CD4-positive, CD25-positive, alpha-beta regulatory T cell (primary cell): Measurements from ENCODE around the gene TMC1. TPM values are rescaled to one million over a fixed set of nuclear protein-coding genes. Genes with fewer than 3 reads are reported as not detected.
"Not testable (repeated sequence)": the region's sequence is repeated elsewhere in the genome, so short reads cannot be mapped to it uniquely, and the experiment has no call there.

ENCODE experiments used
- ATAC-seq, 2 donors: fragments of 150-1000 bp; cut with Tn5 transposase; one replicate each; pipeline ENCODE4 v1.10.0; 2021; ENCODE audit warnings: low read depth in 2 of 2, moderate number of reproducible peaks in 2 of 2, moderate library complexity in 1 of 2
- DNase-seq, 3 donors: peaks; one replicate each; pipeline versions ENCODE4 v3.0.0 to v3.0.0-alpha.2; 2012 to 2022; ENCODE audit warnings: mixed read lengths in 1 of 3
- H3K27ac ChIP-seq: one replicate; pipeline ENCODE4 v1.7.0; 2013; ENCODE audit warnings: mild to moderate bottlenecking, low read length; ENCODE audit not compliant: insufficient read depth, poor library complexity, severe bottlenecking
- H3K27me3 ChIP-seq: one replicate; pipeline ENCODE4 v1.7.0; 2013; ENCODE audit warnings: low read length; ENCODE audit not compliant: control insufficient read depth, insufficient read depth
- H3K36me3 ChIP-seq: one replicate; pipeline ENCODE4 v1.7.0; 2013; ENCODE audit warnings: mild to moderate bottlenecking, low read length, moderate library complexity; ENCODE audit not compliant: control insufficient read depth, insufficient read depth
- H3K4me1 ChIP-seq: 2 replicates; pipeline ENCODE4 v1.7.0; 2013; ENCODE audit warnings: mild to moderate bottlenecking, low read length; ENCODE audit not compliant: insufficient read depth, control insufficient read depth, poor library complexity, severe bottlenecking
- H3K4me3 ChIP-seq: one replicate; pipeline ENCODE4 v1.7.0; 2013; ENCODE audit warnings: low read depth, mild to moderate bottlenecking, low read length, moderate library complexity
- H3K9me3 ChIP-seq, 2 experiments: 1 replicate in 1 of 2; 2 replicates in 1 of 2; pipeline ENCODE4 v1.7.0; 2013; ENCODE audit warnings: low read length in 2 of 2, mild to moderate bottlenecking in 1 of 2, moderate library complexity in 1 of 2; ENCODE audit not compliant: control insufficient read depth in 2 of 2
- H3K27ac Mint-ChIP-seq, 3 donors: one replicate each; pipeline ENCODE4 v1.8.0; 2020 to 2022; ENCODE audit warnings: mild to moderate bottlenecking in 3 of 3, mixed read lengths in 3 of 3, moderate library complexity in 2 of 3
- H3K27me3 Mint-ChIP-seq: one replicate; pipeline ENCODE4 v1.8.0; 2022; ENCODE audit warnings: mild to moderate bottlenecking, mixed read lengths
- H3K36me3 Mint-ChIP-seq: one replicate; pipeline ENCODE4 v1.8.0; 2020; ENCODE audit warnings: mixed read lengths
- H3K4me1 Mint-ChIP-seq, 4 donors: one replicate each; pipeline ENCODE4 v1.8.0; 2020 to 2022; ENCODE audit warnings: mixed read lengths in 4 of 4, mild to moderate bottlenecking in 1 of 4
- H3K4me3 Mint-ChIP-seq, 4 donors: one replicate each; pipeline ENCODE4 v1.8.0; 2020 to 2022; ENCODE audit warnings: mild to moderate bottlenecking in 4 of 4, mixed read lengths in 4 of 4, moderate library complexity in 3 of 4
- H3K9me3 Mint-ChIP-seq, 7 donors: one replicate each; pipeline ENCODE4 v1.8.0; 2020 to 2022; ENCODE audit warnings: mixed read lengths in 7 of 7, mild to moderate bottlenecking in 3 of 7, moderate library complexity in 2 of 7
- polyA plus RNA-seq, 4 donors: library from polyadenylated mRNA; unstranded; fragments of 300-500 nt; fragmentation: Illumina TruSeq; gene quantifications; one replicate each; pipeline ENCODE4 v1.2.3, GENCODE V29; 2021
- total RNA-seq: library from RNA; stranded (reverse); gene quantifications from one replicate; pipeline ENCODE4 v1.2.3, GENCODE V29; 2022

The TMC1 gene
- total and polyA plus RNA-seq, 5 donors from 2014 or later = not detected

DNA sequence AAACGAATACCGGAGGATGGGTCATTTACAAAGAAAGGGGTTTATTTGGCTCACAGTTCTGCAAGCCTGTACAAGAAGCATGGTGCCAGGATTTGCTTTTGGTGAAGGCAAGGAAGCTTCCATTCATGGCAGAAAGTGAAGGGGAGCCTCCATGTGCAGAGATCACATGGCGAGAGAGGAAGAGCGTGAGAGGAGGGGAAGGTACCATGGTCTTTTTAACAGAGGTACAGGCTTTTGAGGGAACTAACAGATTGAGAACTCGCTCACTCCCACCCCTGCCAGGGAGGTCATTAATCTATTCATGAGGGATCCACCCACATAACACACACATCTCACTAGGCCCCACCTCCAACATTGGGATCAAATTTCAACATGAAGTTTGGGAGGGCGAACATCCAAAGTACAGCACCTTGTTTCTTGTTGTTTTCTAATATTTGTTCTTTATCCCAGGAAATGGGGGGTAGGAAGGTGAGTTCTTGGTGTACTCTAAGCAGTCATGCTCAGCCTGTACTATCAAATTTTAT, 18.5 kb downstream of the TMC1 start:
- no peak overlapping the region for H3K4me3 Mint-ChIP-seq
- peaks cover 0 to 12% (median 5%) of the 10 kb centered on the region in 4 donors for H3K4me1 Mint-ChIP-seq
- H3K9me3 ChIP-seq = no peaks in the 10 kb centered on the region
- H3K27ac Mint-ChIP-seq = peak overlapping the region in 1 of 3 donors; percentile 68
- H3K27ac ChIP-seq = no peak overlapping the region
- H3K36me3 ChIP-seq = no peaks in the 10 kb centered on the region
- ATAC-seq = no peak
- no peaks in the 10 kb centered on the region for H3K27me3 Mint-ChIP-seq
- H3K4me3 ChIP-seq = no peak overlapping the region
- no peaks in the 10 kb centered on the region for H3K4me1 ChIP-seq
- peaks cover 0 to 4% (median 1%) of the 10 kb centered on the region in 7 donors for H3K9me3 Mint-ChIP-seq
- no peaks in the 10 kb centered on the region for H3K27me3 ChIP-seq
- no peak for DNase-seq
- H3K36me3 Mint-ChIP-seq = no peaks in the 10 kb centered on the region

DNA sequence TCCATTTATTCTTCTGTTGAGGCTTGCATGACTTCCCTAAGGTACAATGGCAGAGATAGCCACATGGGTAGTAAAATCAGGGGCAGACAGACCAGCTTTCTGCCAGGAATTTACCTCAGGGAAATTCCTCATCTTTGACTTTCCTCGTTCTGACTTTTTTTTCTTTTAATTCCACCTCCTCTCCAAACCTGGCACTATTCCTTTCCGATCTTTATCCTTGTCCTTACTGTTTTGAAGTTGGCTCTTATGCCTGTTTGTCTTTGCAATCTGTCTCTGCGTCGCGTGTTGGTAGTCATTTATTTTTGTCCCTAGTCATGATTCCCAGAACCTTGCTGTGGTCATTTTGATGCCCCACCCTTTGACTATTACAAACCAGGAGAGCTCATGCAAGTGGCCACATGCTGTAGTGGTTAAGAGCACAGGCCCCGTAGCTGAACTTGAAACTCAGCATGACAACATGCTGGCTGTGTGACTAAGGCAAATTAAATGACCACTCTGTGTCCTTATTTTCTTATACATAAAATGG, 19.0 kb downstream of the TMC1 start:
- Histone ChIP-seq H3K27me3 (no peaks in the 10 kb centered on the region), H3K36me3 (no peaks in the 10 kb centered on the region), H3K9me3 (no peaks in the 10 kb centered on the region), H3K4me3 (no peak overlapping the region), H3K27ac (no peak overlapping the region), H3K4me1 (no peaks in the 10 kb centered on the region)
- Mint-ChIP-seq H3K27me3 (no peaks in the 10 kb centered on the region), H3K9me3 (peaks cover 0 to 4% (median 1%) of the 10 kb centered on the region in 7 donors), H3K4me1 (peaks cover 0 to 12% (median 5%) of the 10 kb centered on the region in 4 donors), H3K36me3 (no peaks in the 10 kb centered on the region), H3K27ac (peak overlapping the region in 1 of 3 donors; percentile 58), H3K4me3 (no peak overlapping the region)
- DNase-seq (no peak), ATAC-seq (no peak)

DNA sequence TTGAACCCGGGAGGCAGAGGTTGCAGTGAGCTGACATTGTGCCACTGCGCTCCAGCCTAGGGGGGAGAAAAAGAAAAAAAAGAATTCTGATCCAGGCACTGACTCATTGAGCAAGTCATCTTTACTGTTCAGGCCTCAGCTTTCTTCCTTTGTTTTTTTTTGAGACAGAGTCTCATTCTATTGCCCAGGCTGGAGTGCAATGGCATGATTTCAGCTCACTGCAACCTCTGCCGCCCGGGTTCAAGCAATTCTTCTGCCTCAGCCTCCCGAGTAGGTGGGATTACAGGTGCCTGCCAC, 21.1 kb downstream of the TMC1 start:
- H3K27ac Mint-ChIP-seq, H3K9me3 Mint-ChIP-seq, DNase-seq, H3K27me3 Mint-ChIP-seq, H3K27ac ChIP-seq, H3K4me3 ChIP-seq, H3K9me3 ChIP-seq, H3K36me3 Mint-ChIP-seq, ATAC-seq, H3K4me3 Mint-ChIP-seq, H3K4me1 ChIP-seq, H3K36me3 ChIP-seq, H3K27me3 ChIP-seq: not testable (repeated sequence)
- peaks cover 0 to 12% (median 5%) of the 10 kb centered on the region in 4 donors for H3K4me1 Mint-ChIP-seq

DNA sequence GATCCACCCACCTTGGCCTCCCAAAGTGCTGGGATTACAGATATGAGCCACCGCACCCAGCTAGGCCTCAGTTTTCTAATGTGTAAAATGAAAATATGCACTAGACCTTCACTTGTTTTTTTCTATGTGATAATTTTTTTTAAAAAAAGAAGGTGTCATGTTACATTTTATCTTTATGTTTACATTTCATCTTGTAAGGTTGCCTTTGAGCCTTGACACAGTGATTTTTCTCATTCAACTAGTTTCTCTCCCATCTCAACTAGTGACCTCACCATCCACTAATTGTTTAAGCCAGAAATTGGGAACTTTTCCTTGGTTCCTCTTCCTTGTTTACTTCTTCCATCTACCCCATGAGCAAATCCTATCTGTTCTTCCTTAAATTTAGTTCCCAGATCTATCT, 21.5 kb downstream of the TMC1 start:
- Histone ChIP-seq H3K4me1 (no peaks in the 10 kb centered on the region), H3K4me3 (no peak overlapping the region), H3K36me3 (no peaks in the 10 kb centered on the region), H3K9me3 (no peaks in the 10 kb centered on the region), H3K27me3 (no peaks in the 10 kb centered on the region), H3K27ac (no peak overlapping the region)
- Mint-ChIP-seq H3K27me3 (no peaks in the 10 kb centered on the region), H3K4me3 (no peak overlapping the region), H3K9me3 (peaks cover 0 to 3% (median 0%) of the 10 kb centered on the region in 7 donors), H3K4me1 (peaks cover 0 to 12% (median 5%) of the 10 kb centered on the region in 4 donors), H3K36me3 (no peaks in the 10 kb centered on the region), H3K27ac (no peak overlapping the region)
- DNase-seq = no peak
- ATAC-seq = no peak

DNA sequence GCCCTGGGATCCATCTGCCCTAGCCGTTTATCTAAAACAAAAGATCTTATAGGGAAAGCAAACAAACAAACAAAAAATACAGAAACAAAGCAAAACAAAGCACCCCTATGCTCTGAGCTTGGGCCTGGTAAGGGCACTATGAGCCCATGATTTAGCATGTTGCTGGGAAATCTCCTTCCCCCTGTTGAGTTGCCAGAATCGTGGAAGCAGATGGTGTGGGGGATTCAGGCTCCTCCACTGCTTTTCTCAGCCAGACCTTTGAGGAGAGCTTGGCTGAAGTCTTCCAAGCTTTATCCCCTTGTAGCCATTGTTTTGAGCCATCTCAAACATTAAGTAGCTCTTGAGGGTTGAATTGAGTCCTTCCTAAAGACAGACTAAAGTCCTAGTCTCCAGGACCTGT, 29.9 kb downstream of the TMC1 start:
- Histone ChIP-seq H3K9me3 (no peaks in the 10 kb centered on the region), H3K27ac (no peak overlapping the region), H3K36me3 (no peaks in the 10 kb centered on the region), H3K4me3 (no peak overlapping the region), H3K4me1 (no peaks in the 10 kb centered on the region), H3K27me3 (no peaks in the 10 kb centered on the region)
- ATAC-seq (no peak), DNase-seq (no peak)
- Mint-ChIP-seq H3K36me3 (no peaks in the 10 kb centered on the region), H3K9me3 (no peaks in the 10 kb centered on the region), H3K4me3 (no peak overlapping the region), H3K27me3 (no peaks in the 10 kb centered on the region), H3K4me1 (no peaks in the 10 kb centered on the region), H3K27ac (no peak overlapping the region)

DNA sequence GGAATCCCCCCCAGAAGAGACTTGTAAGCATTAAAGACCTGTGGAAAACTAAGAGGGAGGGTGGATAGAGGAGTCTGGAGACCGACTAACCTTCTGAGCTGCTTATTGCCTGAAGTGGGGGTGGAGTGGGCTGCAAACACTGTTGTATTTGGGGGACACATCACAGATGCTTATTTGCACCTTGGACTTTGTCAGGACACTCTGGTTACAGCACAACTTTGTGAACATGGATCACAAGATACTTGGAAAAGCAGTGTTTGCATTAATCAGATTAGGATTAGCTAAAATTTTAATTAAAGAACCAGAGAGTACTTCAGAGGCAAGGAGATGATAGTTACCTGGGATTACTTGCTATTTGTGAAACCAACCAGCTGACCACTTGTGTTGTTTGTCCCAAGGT, 30.9 kb downstream of the TMC1 start:
- Mint-ChIP-seq H3K27me3 (no peaks in the 10 kb centered on the region), H3K4me3 (no peak overlapping the region), H3K36me3 (no peaks in the 10 kb centered on the region), H3K27ac (no peak overlapping the region), H3K9me3 (no peaks in the 10 kb centered on the region), H3K4me1 (peaks cover 0 to 2% (median 1%) of the 10 kb centered on the region in 4 donors)
- no peaks in the 10 kb centered on the region for H3K4me1 ChIP-seq
- no peak overlapping the region for H3K27ac ChIP-seq
- no peaks in the 10 kb centered on the region for H3K9me3 ChIP-seq
- ATAC-seq = no peak
- no peak overlapping the region for H3K4me3 ChIP-seq
- no peaks in the 10 kb centered on the region for H3K27me3 ChIP-seq
- no peak for DNase-seq
- no peaks in the 10 kb centered on the region for H3K36me3 ChIP-seq

DNA sequence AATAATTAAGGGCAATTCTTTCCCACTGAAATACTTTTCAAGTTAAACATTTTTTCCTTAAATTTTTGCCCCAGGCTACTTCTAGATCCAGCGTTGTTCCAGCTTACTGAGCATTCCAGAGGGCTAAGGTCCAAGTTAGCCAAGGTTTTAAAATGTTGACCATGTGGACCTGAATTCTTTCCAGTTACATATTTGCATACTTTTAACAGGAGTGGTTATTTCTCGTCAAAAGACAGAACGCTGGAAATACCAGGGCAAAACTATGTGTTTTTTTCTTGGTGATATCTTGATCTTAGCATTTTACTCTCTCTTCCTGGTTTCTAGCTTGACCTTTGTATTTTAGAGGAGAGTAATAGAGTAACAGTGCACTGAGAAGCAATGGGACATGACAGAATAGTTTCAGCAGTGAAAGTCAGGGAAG, 32.8 kb downstream of the TMC1 start:
- Histone ChIP-seq H3K27ac (no peak overlapping the region), H3K36me3 (no peaks in the 10 kb centered on the region), H3K4me1 (no peaks in the 10 kb centered on the region), H3K4me3 (no peak overlapping the region), H3K27me3 (no peaks in the 10 kb centered on the region), H3K9me3 (no peaks in the 10 kb centered on the region)
- no peaks in the 10 kb centered on the region for H3K36me3 Mint-ChIP-seq
- no peak for DNase-seq
- H3K9me3 Mint-ChIP-seq = no peaks in the 10 kb centered on the region
- H3K27me3 Mint-ChIP-seq = no peaks in the 10 kb centered on the region
- peaks cover 4 to 13% (median 8%) of the 10 kb centered on the region in 4 donors for H3K4me1 Mint-ChIP-seq
- H3K4me3 Mint-ChIP-seq = no peak overlapping the region
- no peak overlapping the region for H3K27ac Mint-ChIP-seq
- ATAC-seq = no peak

DNA sequence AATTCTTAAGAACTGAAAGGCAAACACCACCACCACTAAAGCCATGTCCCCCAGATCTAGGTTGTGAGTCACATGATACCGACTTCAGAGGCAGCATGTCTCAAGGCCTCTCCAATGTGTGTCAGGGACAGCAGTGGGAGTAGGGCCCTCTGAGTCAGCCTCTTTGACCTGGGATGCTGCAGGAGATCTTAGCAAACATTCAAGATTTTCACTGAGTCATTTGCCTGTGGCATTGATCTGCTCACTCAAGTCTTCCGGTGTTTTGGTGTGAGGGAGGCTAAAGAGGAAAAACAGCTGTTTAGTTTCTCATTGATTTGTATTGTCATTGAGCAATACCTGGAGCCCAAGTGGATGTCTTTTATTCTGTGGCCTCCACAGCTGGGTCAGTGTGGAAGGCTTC, 36.1 kb downstream of the TMC1 start:
- H3K27me3 ChIP-seq = no peaks in the 10 kb centered on the region
- H3K4me3 ChIP-seq = no peak overlapping the region
- no peaks in the 10 kb centered on the region for H3K4me1 ChIP-seq
- no peaks in the 10 kb centered on the region for H3K36me3 Mint-ChIP-seq
- DNase-seq = peak in 1 of 3 donors; percentile 56
- peaks cover 4 to 13% (median 8%) of the 10 kb centered on the region in 4 donors for H3K4me1 Mint-ChIP-seq
- no peak overlapping the region for H3K4me3 Mint-ChIP-seq
- H3K9me3 ChIP-seq = no peaks in the 10 kb centered on the region
- ATAC-seq = no peak
- no peaks in the 10 kb centered on the region for H3K27me3 Mint-ChIP-seq
- H3K27ac Mint-ChIP-seq = peak overlapping the region in 2 of 3 donors; percentile 15 to 51
- no peak overlapping the region for H3K27ac ChIP-seq
- no peaks in the 10 kb centered on the region for H3K36me3 ChIP-seq
- peaks cover 0 to 2% (median 0%) of the 10 kb centered on the region in 7 donors for H3K9me3 Mint-ChIP-seq
